Upper lobe of left lung (tissue), 6 donors: Measurements from ENCODE around the gene GGT5. TPM values are rescaled to one million over a fixed set of nuclear protein-coding genes. Genes with fewer than 3 reads are reported as not detected.

ENCODE experiments used
- ATAC-seq, 2 donors: fragments of 200-7000 bp; cut with Tn5 transposase; one replicate each; pipeline ENCODE4 v1.9.1; 2022; ENCODE audit warnings: mild to moderate bottlenecking in 2 of 2, moderate library complexity in 2 of 2; ENCODE audit not compliant: low FRiP score in 2 of 2
- DNase-seq, 2 donors: peaks; one replicate each; pipeline ENCODE4 v3.0.0-alpha.2; 2019 to 2020
- H3K27ac ChIP-seq, 4 donors: fragments of 200-600 bp; sonication (generic); one replicate each; pipeline ENCODE4 v1.5.1; 2016 to 2019
- H3K27me3 ChIP-seq, 4 donors: fragments of 200-600 bp; sonication (generic); one replicate each; pipeline ENCODE4 v1.5.1; 2017 to 2019
- H3K36me3 ChIP-seq, 4 donors: fragments of 200-600 bp; sonication (generic); one replicate each; pipeline ENCODE4 v1.5.1; 2016 to 2019
- H3K4me1 ChIP-seq, 4 donors: fragments of 200-600 bp; sonication (generic); one replicate each; pipeline ENCODE4 v1.5.1; 2018 to 2019
- H3K4me3 ChIP-seq, 4 donors: fragments of 200-600 bp; sonication (generic); one replicate each; pipeline ENCODE4 v1.5.1; 2017 to 2019; ENCODE audit warnings: mild to moderate bottlenecking in 2 of 4, moderate library complexity in 1 of 4
- H3K9me3 ChIP-seq, 4 donors: fragments of 200-600 bp; sonication (generic); one replicate each; pipeline ENCODE4 v1.5.1; 2018 to 2019
- CTCF ChIP-seq, 6 experiments: fragments of 450-650 bp in 4 of 6; fragments of 200-600 bp in 2 of 6; sonication (generic) in 2 of 6; IDR thresholded peaks; one replicate each; pipeline ENCODE4 v1.5.1; 2016 to 2019; ENCODE audit warnings: antibody characterized with exemption in 6 of 6
- EP300 ChIP-seq, 4 donors: sonication (generic); formaldehyde crosslinking; IDR thresholded peaks; one replicate each; pipeline ENCODE4 v1.5.1; 2017; ENCODE audit warnings: antibody characterized with exemption in 4 of 4, control low read depth in 2 of 4
- POLR2A ChIP-seq, 4 donors: fragments of 450-650 bp; IDR thresholded peaks; one replicate each; pipeline ENCODE4 v1.5.1; 2016 to 2017; ENCODE audit warnings: antibody characterized with exemption in 4 of 4, mild to moderate bottlenecking in 2 of 4
- POLR2AphosphoS5 ChIP-seq, 2 donors: sonication (generic); formaldehyde crosslinking; IDR thresholded peaks; one replicate each; pipeline ENCODE4 v1.5.1; 2017; ENCODE audit warnings: antibody characterized with exemption in 2 of 2
- WGBS, 2 donors: methylation state at CpG; one replicate each; pipeline ENCODE4 v1.1.5; 2017 to 2018; 5-methylcytosine and 5-hydroxymethylcytosine counted together
- total RNA-seq, 6 donors: library from RNA; depleted of rRNA in 4 of 6; stranded (reverse); fragments of >200 nt in 4 of 6; gene quantifications; one replicate each; pipeline versions ENCODE4 v1.1.0 to v1.2.1, GENCODE V29; 2016 to 2021
- donor health status: DM: no; HTN: no; CAD: no; lungs with moderate emphysema.
- donor health status: DM: no; HTN: yes; CAD: no; lungs with severe emphysema.

Gene GGT5
- total RNA-seq, 6 donors from 2014 or later = 4.2 to 47.4 (median 29.6) TPM

GRCh38 chr22:24180316-24181087, 64.4 kb downstream of the GGT5 start:
- 78 to 97% methylated on average over 5 to 9 of the region's 16 CpGs for WGBS, 2 donors
- Histone ChIP-seq H3K27me3 (no peaks in the 10 kb centered on the region), H3K9me3 (no peaks in the 10 kb centered on the region), H3K4me1 (peaks cover 6 to 55% (median 27%) of the 10 kb centered on the region in 4 donors), H3K4me3 (no peak overlapping the region), H3K27ac (peak overlapping the region in 3 of 4 donors; percentile 67 to 89 (median 82)), H3K36me3 (peaks cover 5 to 42% (median 37%) of the 10 kb centered on the region in 4 donors)
- peak in 1 of 2 donors; percentile 74 for DNase-seq
- TF ChIP-seq CTCF (IDR thresholded peaks at IDR 0.05) (no peak), POLR2A (IDR thresholded peaks at IDR 0.05) (no peak), POLR2AphosphoS5 (IDR thresholded peaks at IDR 0.05) (no peak), EP300 (IDR thresholded peaks at IDR 0.05) (no peak)
- no peak for ATAC-seq

GRCh38 chr22:24179478-24180210, 65.2 kb downstream of the GGT5 start:
- no peak for TF ChIP-seq EP300 (IDR thresholded peaks at IDR 0.05)
- Histone ChIP-seq H3K27me3 (no peaks in the 10 kb centered on the region), H3K4me3 (no peak overlapping the region), H3K36me3 (peaks cover 5 to 42% (median 33%) of the 10 kb centered on the region in 4 donors), H3K4me1 (peaks cover 6 to 55% (median 27%) of the 10 kb centered on the region in 4 donors), H3K27ac (peak overlapping the region in 3 of 4 donors; percentile 43 to 82 (median 46)), H3K9me3 (no peaks in the 10 kb centered on the region)
- WGBS, 2 donors = 52 to 82% methylated on average over 4 to 17 of the region's 17 CpGs
- DNase-seq (peak in 1 of 2 donors; percentile 42), ATAC-seq (no peak)

GRCh38 chr22:24178502-24179440, 66.1 kb downstream of the GGT5 start:
- TF ChIP-seq POLR2A (IDR thresholded peaks at IDR 0.05) (no peak), EP300 (IDR thresholded peaks at IDR 0.05) (no peak), POLR2AphosphoS5 (IDR thresholded peaks at IDR 0.05) (no peak), CTCF (IDR thresholded peaks at IDR 0.05) (peak in 1 of 6 experiments; percentile 8)
- ATAC-seq (no peak), DNase-seq (peak in 1 of 2 donors; percentile 53)
- Histone ChIP-seq H3K36me3 (peaks cover 5 to 50% (median 35%) of the 10 kb centered on the region in 4 donors), H3K27ac (peak overlapping the region in 1 of 4 donors; percentile 82), H3K27me3 (no peaks in the 10 kb centered on the region), H3K9me3 (no peaks in the 10 kb centered on the region), H3K4me1 (peaks cover 6 to 48% (median 25%) of the 10 kb centered on the region in 4 donors), H3K4me3 (no peak overlapping the region)
- 86 to 88% methylated on average over 21 of the region's 21 CpGs for WGBS, 2 donors

GRCh38 chr22:24178021-24178431, 66.9 kb downstream of the GGT5 start:
- DNase-seq (peak in 1 of 2 donors; percentile 72), ATAC-seq (no peak)
- H3K36me3 ChIP-seq = peaks cover 12 to 58% (median 41%) of the 10 kb centered on the region in 4 donors

More at GRCh38 chr22:24178021-24178431, 66.9 kb downstream of the GGT5 start:
- Histone ChIP-seq H3K27me3 (no peaks in the 10 kb centered on the region), H3K9me3 (no peaks in the 10 kb centered on the region), H3K4me3 (no peak overlapping the region), H3K27ac (peak overlapping the region in 1 of 4 donors; percentile 9), H3K4me1 (peaks cover 6 to 41% (median 22%) of the 10 kb centered on the region in 4 donors)
- no peak for TF ChIP-seq EP300 (IDR thresholded peaks at IDR 0.05)
- TF ChIP-seq POLR2AphosphoS5 (IDR thresholded peaks at IDR 0.05) = no peak
- TF ChIP-seq POLR2A (IDR thresholded peaks at IDR 0.05) = no peak
- TF ChIP-seq CTCF (IDR thresholded peaks at IDR 0.05) = no peak
- WGBS, 2 donors = 86% methylated on average over 11 of the region's 12 CpGs; no CpG with 5 or more reads in 1 of the 2 donors
